Calu3 (cell line): ENCODE data around the gene CNOT10. TPM values are rescaled to one million over a fixed set of nuclear protein-coding genes. Genes with fewer than 3 reads are reported as not detected.

ENCODE experiments used
- BruUV-seq: library from RNA; stranded (reverse); fragments of 400-500 nt; replicated peaks from 2 replicates; lab custom pipeline; 2021; lab: Mats Ljungman, UMichigan
- CTCF ChIA-PET: fragments of 300-600 bp; sonication (Branson Sonifier 250); formaldehyde crosslinking; loops from one replicate; lab custom pipeline; 2022; ENCODE audit warnings: antibody characterized with exemption; lab: Charles Lee
- DNase-seq: peaks from one replicate; pipeline ENCODE4 v3.0.0; 2022
- H3K27ac Mint-ChIP-seq: one replicate; pipeline ENCODE4 v1.8.0; 2022; ENCODE audit warnings: mixed read lengths; ENCODE audit not compliant: unreplicated experiment
- H3K27me3 Mint-ChIP-seq: one replicate; pipeline ENCODE4 v1.8.0; 2022; ENCODE audit warnings: mixed read lengths; ENCODE audit not compliant: unreplicated experiment
- H3K36me3 Mint-ChIP-seq: one replicate; pipeline ENCODE4 v1.8.0; 2022; ENCODE audit warnings: mild to moderate bottlenecking, moderate library complexity, mixed read lengths; ENCODE audit not compliant: insufficient read depth, unreplicated experiment
- H3K4me1 Mint-ChIP-seq: one replicate; pipeline ENCODE4 v1.8.0; 2022; ENCODE audit warnings: mild to moderate bottlenecking, low read depth, mixed read lengths; ENCODE audit not compliant: unreplicated experiment
- H3K4me3 Mint-ChIP-seq: one replicate; pipeline ENCODE4 v1.8.0; 2022; ENCODE audit warnings: mild to moderate bottlenecking, low read depth, moderate library complexity, mixed read lengths; ENCODE audit not compliant: unreplicated experiment
- H3K9me3 Mint-ChIP-seq: one replicate; pipeline ENCODE4 v1.8.0; 2022; ENCODE audit warnings: low read depth, mixed read lengths; ENCODE audit not compliant: unreplicated experiment
- intact Hi-C: fragments of 100-400 bp; cut with micrococcal nuclease; formaldehyde crosslinking; loops from one replicate; pipeline ENCODE4 v1.10.0; 2022; ENCODE audit not compliant: unreplicated experiment
- total RNA-seq: library from RNA; stranded (reverse); gene quantifications from 2 replicates; pipeline ENCODE4 v1.2.3, GENCODE V29; 2022
- TF ChIP-seq, protein P1 (sequence below): fragments of 200-600 bp; IDR thresholded peaks from one replicate; pipeline ENCODE4 v1.8.0; 2022; ENCODE audit warnings: antibody characterized with exemption; ENCODE audit not compliant: unreplicated experiment

The CNOT10 gene
- total RNA-seq, 1 experiment from 2014 or later: 41.4 TPM

DNA sequence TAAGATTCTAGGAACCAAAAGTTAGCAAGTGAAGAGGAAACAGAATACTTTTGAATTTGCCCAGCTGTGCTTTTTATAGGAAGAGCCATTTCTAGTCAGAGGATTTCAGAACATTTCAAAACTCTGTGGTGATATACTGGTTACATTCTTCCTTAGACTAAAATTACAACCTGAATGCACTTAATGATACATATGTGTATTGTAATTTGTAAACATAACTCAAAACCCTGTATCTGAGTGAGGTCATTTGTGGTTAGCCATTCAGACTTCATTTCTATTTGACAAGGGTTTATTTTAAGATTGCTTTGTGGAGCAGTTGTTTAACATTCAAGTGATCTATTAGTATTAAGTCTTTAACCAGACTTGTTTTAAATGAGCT is 73.4 kb downstream of the CNOT10 start:
- intact Hi-C loops: no loop called here
- H3K4me1 Mint-ChIP-seq: no peaks in the 10 kb centered on the region
- TF ChIP-seq, protein P1, sequence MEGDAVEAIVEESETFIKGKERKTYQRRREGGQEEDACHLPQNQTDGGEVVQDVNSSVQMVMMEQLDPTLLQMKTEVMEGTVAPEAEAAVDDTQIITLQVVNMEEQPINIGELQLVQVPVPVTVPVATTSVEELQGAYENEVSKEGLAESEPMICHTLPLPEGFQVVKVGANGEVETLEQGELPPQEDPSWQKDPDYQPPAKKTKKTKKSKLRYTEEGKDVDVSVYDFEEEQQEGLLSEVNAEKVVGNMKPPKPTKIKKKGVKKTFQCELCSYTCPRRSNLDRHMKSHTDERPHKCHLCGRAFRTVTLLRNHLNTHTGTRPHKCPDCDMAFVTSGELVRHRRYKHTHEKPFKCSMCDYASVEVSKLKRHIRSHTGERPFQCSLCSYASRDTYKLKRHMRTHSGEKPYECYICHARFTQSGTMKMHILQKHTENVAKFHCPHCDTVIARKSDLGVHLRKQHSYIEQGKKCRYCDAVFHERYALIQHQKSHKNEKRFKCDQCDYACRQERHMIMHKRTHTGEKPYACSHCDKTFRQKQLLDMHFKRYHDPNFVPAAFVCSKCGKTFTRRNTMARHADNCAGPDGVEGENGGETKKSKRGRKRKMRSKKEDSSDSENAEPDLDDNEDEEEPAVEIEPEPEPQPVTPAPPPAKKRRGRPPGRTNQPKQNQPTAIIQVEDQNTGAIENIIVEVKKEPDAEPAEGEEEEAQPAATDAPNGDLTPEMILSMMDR: no peak
- BruUV-seq: no TSS peak
- H3K27me3 Mint-ChIP-seq: no peaks in the 10 kb centered on the region
- no peak overlapping the region for H3K27ac Mint-ChIP-seq
- CTCF ChIA-PET: no interaction called here
- H3K4me3 Mint-ChIP-seq: no peak overlapping the region
- peaks cover 13% of the 10 kb centered on the region for H3K36me3 Mint-ChIP-seq
- DNase-seq: no peak
- H3K9me3 Mint-ChIP-seq: no peaks in the 10 kb centered on the region

DNA sequence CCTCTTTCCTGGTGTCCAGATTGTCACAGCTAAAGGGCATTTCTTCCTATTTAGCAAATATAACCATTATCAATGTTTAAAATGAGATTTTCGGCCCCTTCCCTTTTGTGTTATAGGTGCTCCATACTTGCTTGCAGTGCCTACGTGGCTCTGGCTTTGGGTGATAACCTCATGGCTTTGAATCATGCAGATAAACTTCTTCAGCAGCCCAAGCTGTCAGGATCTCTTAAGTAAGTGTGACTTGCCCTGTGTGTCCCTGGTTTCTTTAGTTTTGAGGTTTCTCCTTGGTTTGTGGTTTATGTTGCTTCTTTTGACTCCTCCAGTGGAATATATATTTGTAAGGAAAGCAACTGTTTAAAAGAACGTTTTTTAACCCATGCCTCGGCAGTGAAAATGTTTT is 74.4 kb downstream of the CNOT10 start:
- BruUV-seq: no TSS peak
- CTCF ChIA-PET: no interaction called here
- intact Hi-C loops: no loop called here
- TF ChIP-seq, protein P1: no peak
- peaks cover 10% of the 10 kb centered on the region for H3K36me3 Mint-ChIP-seq
- H3K9me3 Mint-ChIP-seq: no peaks in the 10 kb centered on the region
- no peak for DNase-seq
- H3K4me3 Mint-ChIP-seq: no peak overlapping the region
- H3K4me1 Mint-ChIP-seq: no peaks in the 10 kb centered on the region
- no peaks in the 10 kb centered on the region for H3K27me3 Mint-ChIP-seq
- no peak overlapping the region for H3K27ac Mint-ChIP-seq

DNA sequence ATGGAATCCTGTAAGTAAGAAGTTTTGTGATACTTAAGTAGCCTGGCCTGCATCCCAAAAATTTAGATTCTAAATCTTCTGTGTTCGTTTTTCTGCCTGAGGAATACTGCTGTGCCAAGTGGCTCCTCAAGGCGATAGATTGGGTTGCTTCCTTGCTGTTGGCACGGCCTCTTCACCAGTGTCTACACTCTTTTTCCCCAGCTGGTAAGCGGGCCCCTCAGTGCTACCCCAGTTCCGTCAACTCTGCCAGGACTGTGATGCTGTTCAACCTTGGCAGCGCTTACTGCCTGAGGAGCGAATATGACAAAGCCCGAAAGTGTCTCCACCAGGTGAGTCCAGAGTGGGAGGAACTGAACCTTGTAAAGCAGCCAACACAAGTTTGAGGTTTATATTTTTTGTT is 79.5 kb downstream of the CNOT10 start:
- TF ChIP-seq, protein P1: no peak
- Mint-ChIP-seq H3K4me3 (no peak overlapping the region), H3K27me3 (no peaks in the 10 kb centered on the region), H3K27ac (no peak overlapping the region), H3K9me3 (no peaks in the 10 kb centered on the region), H3K36me3 (peaks cover 10% of the 10 kb centered on the region), H3K4me1 (no peaks in the 10 kb centered on the region)
- CTCF ChIA-PET: no interaction called here
- no peak for DNase-seq
- intact Hi-C loops: no loop called here
- BruUV-seq: no TSS peak

DNA sequence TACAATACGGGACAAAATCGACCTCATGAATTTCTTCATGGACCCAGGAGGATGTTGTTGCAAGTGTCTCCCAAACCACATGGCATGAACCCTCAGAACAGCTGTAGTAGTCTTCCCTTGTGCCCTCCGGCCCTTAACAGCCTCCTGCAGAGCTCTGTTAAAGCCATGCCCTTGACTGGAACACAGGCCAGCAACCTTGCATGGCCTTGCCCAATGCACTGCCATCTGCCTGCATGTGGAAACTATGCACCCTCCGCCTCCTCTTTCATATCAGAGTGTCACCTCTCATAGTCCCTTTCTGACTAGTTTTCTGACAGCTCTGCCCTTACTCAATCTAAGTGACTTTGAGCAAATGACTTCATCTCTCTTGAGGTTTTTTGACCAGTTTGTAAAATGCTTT is 93.4 kb downstream of the CNOT10 start:
- H3K36me3 Mint-ChIP-seq: peaks cover 7% of the 10 kb centered on the region
- CTCF ChIA-PET: no interaction called here
- TF ChIP-seq, protein P1: no peak
- H3K27me3 Mint-ChIP-seq: no peaks in the 10 kb centered on the region
- no peak overlapping the region for H3K27ac Mint-ChIP-seq
- H3K9me3 Mint-ChIP-seq: no peaks in the 10 kb centered on the region
- H3K4me3 Mint-ChIP-seq: no peak overlapping the region
- intact Hi-C loops: no loop called here
- BruUV-seq: no TSS peak
- H3K4me1 Mint-ChIP-seq: no peaks in the 10 kb centered on the region
- DNase-seq: no peak
